OCI-LY3 (cell line): ENCODE data around the gene AP2A2.

Source experiments
- CTCF ChIP-seq: fragments of 200-600, 300-600 bp; sonication (generic); IDR thresholded peaks from 2 replicates; pipeline ENCODE4 v1.5.1; 2014; ENCODE audit warnings: antibody characterized with exemption, low read length, low read depth
- EZH2phosphoT487 ChIP-seq: fragments of 200-600 bp; shearing (Covaris generic); IDR thresholded peaks from 2 replicates; pipeline ENCODE4 v1.6.1; 2018; ENCODE audit warnings: antibody characterized with exemption, mixed run types, low read depth

- TF ChIP-seq CTCF (no peak), EZH2phosphoT487 (no peak)
Observed at GRCh38 chr11:932435-932834, 6.8 kb downstream of the AP2A2 start.
